GM12874 (cell line): Measurements from ENCODE around the gene NANOS3.

ENCODE experiments used
- CTCF ChIP-seq: IDR thresholded peaks from 2 replicates; pipeline ENCODE4 v1.5.1; 2011; ENCODE audit warnings: low read depth, mild to moderate bottlenecking, control low read depth, low read length, moderate library complexity; ENCODE audit not compliant: insufficient read depth

The NANOS3 gene

DNA sequence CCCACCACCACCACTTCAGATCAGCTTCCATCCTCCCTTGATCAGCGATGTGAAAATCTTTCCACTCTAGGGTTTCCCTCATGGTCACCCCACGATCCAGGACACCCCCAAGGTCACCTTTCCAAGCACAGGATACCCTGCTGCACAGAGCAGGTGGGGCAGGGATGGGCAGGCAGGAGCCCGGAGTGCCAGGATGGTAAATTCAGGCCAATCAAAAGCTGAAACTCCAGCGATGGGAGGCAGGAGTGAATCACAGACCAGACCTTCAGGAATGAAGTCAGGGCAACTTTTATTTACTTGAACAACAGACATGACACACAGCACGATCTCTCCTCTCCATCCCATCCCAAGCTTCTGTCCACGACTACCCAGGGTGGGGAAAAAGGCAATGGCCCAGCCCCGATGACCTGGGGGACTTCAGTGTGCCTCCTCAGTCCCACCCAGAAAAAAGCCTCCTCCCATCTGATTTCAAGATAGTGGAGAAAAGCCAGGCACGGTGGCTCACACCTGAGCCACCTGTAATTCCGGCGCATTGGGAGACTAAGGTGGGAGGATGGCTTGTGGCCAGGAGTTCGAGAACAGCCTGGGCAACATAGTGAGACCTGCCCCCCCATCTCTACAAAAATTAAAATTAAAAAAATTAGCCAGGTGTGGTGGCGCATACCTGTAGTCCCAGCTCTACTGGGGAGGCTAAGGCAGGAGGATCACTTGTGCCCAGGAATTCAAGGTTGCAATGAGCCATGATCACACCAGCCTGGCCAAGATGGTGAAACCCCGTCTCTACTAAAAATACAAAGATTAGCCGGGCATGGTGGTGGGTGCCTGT, 42.5 kb upstream of the NANOS3 start:
- no peak for TF ChIP-seq CTCF

DNA sequence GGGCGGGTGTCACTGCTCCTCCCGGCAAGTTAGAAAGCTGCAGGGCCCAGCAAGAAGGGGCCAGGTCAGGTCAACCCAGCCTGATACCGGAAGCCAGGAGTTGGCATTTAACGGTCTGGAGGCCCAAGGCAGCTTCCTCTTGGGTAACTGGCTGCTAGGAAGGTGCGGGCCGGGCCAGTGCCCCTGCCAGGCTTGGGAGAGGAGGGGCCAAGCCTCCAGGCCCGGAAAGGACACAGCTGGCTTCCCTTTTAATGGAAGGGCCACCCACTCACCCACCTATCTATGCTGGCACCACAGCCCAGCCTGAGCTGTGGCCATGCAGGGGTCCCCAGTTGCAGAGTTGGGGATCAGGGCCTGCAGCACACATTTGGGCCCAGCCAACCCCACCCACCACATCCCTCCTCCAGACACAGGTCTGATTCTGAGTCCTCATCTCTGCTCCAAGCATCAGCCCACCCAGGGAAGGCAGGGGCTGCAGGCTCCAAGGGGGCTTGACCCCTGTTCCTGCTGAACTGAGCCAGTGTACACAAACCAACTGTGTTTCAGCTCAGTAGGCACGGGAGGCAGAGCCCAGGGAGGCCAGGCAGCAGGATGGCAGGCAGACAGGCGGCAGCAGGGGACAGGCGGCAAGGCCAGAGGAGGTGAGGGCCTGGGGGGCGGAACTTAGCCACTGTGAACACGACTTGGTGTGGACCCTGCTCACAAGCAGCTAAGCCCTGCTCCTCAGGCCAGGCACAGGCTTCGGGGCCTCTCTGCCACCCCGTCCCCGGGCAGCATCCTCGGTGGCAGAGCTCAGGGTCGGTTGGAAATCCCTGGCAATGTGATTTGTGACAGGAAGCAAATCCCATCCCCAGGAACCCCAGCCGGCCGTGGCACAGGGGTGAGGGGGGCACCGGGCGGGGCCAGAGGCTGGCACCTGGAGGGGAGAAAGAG, 40.9 kb upstream of the NANOS3 start:
- TF ChIP-seq CTCF, result no peak

DNA sequence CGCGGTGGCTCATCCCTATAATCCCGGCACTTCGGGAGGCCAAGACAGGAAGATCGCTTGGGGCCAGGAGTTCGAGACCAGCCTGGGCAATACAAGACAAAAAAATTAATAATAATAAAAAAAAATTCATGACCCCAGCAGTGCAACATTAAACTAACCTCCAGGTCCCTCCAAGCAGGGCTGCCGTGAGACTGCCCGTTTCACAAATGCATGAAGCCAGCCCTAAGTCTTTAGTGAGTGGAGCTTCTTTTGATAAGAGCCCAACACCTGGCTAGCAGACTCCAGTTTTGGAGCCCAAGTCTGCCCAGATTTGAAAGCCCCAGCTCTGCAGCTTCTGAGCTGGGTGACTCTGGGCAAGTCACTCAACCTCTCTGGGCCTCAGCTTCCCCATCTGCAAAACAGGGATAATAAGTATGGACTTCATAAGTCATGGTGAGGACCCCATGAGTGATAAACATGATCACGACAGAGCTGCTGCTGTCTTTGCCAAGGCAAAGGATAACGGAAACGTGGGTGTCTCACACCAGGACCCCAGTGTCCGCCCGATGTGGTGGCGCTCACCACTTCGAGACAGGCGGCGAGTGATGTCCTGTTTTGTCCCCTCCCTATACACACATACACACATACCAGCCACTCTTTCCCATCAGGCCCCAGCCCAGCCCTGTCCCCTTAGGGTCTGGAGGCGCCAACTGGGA, 38.4 kb upstream of the NANOS3 start:
- no peak for TF ChIP-seq CTCF

DNA sequence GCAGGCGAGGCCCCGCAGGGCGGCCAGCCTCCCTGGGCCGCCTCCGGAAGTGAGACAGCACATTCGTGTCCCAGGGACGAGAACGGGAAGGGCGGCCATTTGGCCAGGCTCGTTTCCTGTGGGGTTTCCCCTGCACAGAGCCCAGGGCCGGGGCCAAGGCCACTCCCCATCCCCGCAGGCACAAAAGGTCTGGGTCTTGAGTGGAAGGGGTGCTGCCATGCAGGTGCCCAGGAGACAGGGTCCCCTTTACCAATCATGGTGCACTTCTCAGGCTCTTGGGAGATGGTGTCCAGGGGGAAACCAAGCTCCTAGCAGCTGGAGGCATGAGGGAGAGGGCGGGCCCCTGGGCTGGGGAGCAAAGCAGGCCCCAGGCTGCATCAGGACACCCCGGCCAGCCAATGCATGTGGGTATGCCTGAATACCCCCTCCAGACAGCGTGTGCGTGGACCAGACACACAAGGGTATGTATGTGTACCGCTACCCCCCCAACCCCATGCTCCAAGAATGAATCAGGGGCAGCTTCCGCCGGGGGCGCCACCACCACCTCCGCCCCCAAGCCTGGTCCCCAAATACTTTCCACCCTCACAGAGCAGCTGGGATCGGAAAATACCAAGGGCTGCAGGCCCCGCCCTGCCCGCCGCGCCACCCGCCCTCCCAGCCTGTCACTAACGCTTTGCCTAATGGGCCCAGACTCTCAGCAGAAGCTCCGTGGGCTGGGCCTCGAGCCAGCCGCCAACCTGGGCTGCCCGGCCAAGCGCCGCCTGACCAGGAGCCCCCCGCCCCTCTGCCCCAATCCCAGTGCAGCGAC, 37.6 kb upstream of the NANOS3 start:
- TF ChIP-seq CTCF, result 0 out of 2 replicates have a peak, but pooled peaks have one; percentile 2

DNA sequence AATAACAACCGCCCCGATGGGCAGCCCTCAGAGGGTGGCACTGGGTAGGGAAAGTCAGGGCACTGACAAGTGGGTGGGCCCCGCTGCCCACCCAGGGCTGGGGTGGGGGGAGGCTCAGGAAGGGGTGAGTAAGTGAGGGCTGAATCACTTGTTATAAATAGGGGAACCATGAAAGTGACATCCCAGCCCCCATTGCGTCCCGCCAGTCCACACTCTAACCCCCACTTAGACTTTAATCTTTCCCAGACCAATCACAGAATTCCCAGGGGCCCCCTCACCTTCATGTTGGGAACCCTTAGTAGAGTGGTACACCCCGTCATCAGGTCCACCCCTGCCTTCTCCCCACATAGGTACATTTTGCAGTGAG, 37.0 kb upstream of the NANOS3 start:
- no peak for TF ChIP-seq CTCF

- TF ChIP-seq CTCF, result no peak
Observed at GRCh38 chr19:13840305-13841085, 36.4 kb upstream of the NANOS3 start.
